HEK293T (cell line): ENCODE data around the gene ATAD3A.

Experiments
- CTCF ChIA-PET: fragments of 350-600 bp; formaldehyde crosslinking; extraction: SDS; loops from one replicate; lab custom pipeline; 2021; ENCODE audit warnings: antibody characterized with exemption, inconsistent platforms; lab: Yijun Ruan, JAX
- POLR2A ChIA-PET: fragments of 350-600 bp; formaldehyde crosslinking; extraction: SDS; loops from one replicate; lab custom pipeline; 2020; ENCODE audit warnings: antibody characterized with exemption, inconsistent platforms; lab: Yijun Ruan, JAX
- DNase-seq: peaks from one replicate; pipeline ENCODE4 v3.0.0; 2012; ENCODE audit warnings: mixed read lengths; ENCODE audit errors: extremely low spot score
- ARNT ChIP-seq: fragments of 450-650 bp; IDR thresholded peaks from 2 replicates; pipeline ENCODE4 v1.6.1; 2017; ENCODE audit warnings: mild to moderate bottlenecking
- BHLHE40 ChIP-seq: fragments of 450-650 bp; IDR thresholded peaks from 2 replicates; pipeline ENCODE4 v1.6.1; 2016; ENCODE audit warnings: mild to moderate bottlenecking, moderate library complexity, borderline replicate concordance
- CTBP1 ChIP-seq: fragments of 450-650 bp; IDR thresholded peaks from 2 replicates; pipeline ENCODE4 v1.6.1; 2016; ENCODE audit warnings: borderline replicate concordance
- ELF4 ChIP-seq: fragments of 450-650 bp; IDR thresholded peaks from 2 replicates; pipeline ENCODE4 v1.6.1; 2017; ENCODE audit warnings: antibody characterized with exemption
- FOXA1 ChIP-seq: fragments of 450-650 bp; IDR thresholded peaks from 2 replicates; pipeline ENCODE4 v1.6.1; 2016; ENCODE audit warnings: mild to moderate bottlenecking
- FOXK2 ChIP-seq: fragments of 450-650 bp; IDR thresholded peaks from 2 replicates; pipeline ENCODE4 v1.6.1; 2016; ENCODE audit warnings: mild to moderate bottlenecking
- FOXM1 ChIP-seq: fragments of 450-650 bp; IDR thresholded peaks from 2 replicates; pipeline ENCODE4 v1.6.1; 2017; ENCODE audit warnings: mild to moderate bottlenecking, borderline replicate concordance
- HDGF ChIP-seq: fragments of 450-650 bp; IDR thresholded peaks from 2 replicates; pipeline ENCODE4 v1.6.1; 2017; ENCODE audit warnings: antibody characterized with exemption, borderline replicate concordance
- L3MBTL2 ChIP-seq: fragments of 450-650 bp; conservative IDR thresholded peaks from 2 replicates; pipeline ENCODE4 v1.6.1; 2016; ENCODE audit warnings: mild to moderate bottlenecking
- LEF1 ChIP-seq: fragments of 450-650 bp; IDR thresholded peaks from 2 replicates; pipeline ENCODE4 v1.6.1; 2017; ENCODE audit warnings: mild to moderate bottlenecking, borderline replicate concordance
- NFRKB ChIP-seq: fragments of 450-650 bp; IDR thresholded peaks from 2 replicates; pipeline ENCODE4 v1.6.1; 2016; ENCODE audit warnings: mild to moderate bottlenecking, moderate library complexity
- PKNOX1 ChIP-seq: fragments of 450-650 bp; IDR thresholded peaks from 2 replicates; pipeline ENCODE4 v1.6.1; 2016
- SP1 ChIP-seq: fragments of 450-650 bp; IDR thresholded peaks from 2 replicates; pipeline ENCODE4 v1.6.1; 2017
- SUZ12 ChIP-seq: fragments of 450-650 bp; IDR thresholded peaks from 2 replicates; pipeline ENCODE4 v1.6.1; 2016; ENCODE audit warnings: mild to moderate bottlenecking
- TARDBP ChIP-seq: fragments of 450-650 bp; IDR thresholded peaks from 2 replicates; pipeline ENCODE4 v1.6.1; 2016
- ZNF384 ChIP-seq: fragments of 450-650 bp; IDR thresholded peaks from 2 replicates; pipeline ENCODE4 v1.6.1; 2016

Gene ATAD3A

GRCh38 chr1:1538334-1538733 lies 26.4 kb downstream of the ATAD3A start:
- CTCF ChIA-PET = no interaction called here
- no peak for DNase-seq
- POLR2A ChIA-PET = no interaction called here
- TF ChIP-seq BHLHE40 (no peak), ARNT (no peak), LEF1 (no peak), L3MBTL2 (no peak), PKNOX1 (no peak), CTBP1 (no peak), FOXK2 (no peak), SP1 (no peak), FOXA1 (no peak), SUZ12 (no peak), ELF4 (no peak), HDGF (no peak), ZNF384 (no peak), NFRKB (no peak)

DNA sequence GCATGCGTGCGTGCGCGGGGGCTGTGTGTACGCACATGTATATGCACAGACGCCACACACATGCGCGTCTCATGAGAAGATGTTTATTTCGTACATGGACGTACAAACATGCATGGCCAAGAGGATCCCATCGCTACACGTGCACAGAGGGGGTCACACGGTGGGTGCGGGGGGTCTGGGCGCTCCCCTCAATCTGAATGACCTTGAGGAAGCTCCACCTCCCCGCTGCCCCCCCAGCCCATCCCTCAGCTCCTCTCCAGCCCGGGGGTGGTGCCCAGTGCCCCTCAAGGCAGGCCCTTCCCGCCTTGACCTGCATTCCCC lies 27.0 kb downstream of the ATAD3A start:
- TF ChIP-seq ARNT = no peak
- TF ChIP-seq TARDBP = no peak
- POLR2A ChIA-PET = no interaction called here
- DNase-seq = no peak
- CTCF ChIA-PET = no interaction called here

- CTCF ChIA-PET = no interaction called here
- no peak for DNase-seq
- TF ChIP-seq ZNF384 = no peak
- TF ChIP-seq CTBP1 = no peak
- TF ChIP-seq BHLHE40 = no peak
- TF ChIP-seq ARNT = no peak
- no peak for TF ChIP-seq FOXA1
- TF ChIP-seq L3MBTL2 = no peak
- no peak for TF ChIP-seq LEF1
- TF ChIP-seq ELF4 = no peak
- no peak for TF ChIP-seq PKNOX1
- TF ChIP-seq SP1 = no peak
- no peak for TF ChIP-seq TARDBP
- no peak for TF ChIP-seq SUZ12
- no peak for TF ChIP-seq FOXK2
- TF ChIP-seq HDGF = no peak
- no peak for TF ChIP-seq FOXM1
- TF ChIP-seq NFRKB = no peak
- POLR2A ChIA-PET = no interaction called here
Measured at GRCh38 chr1:1539310-1540089, 27.5 kb downstream of the ATAD3A start.

DNA sequence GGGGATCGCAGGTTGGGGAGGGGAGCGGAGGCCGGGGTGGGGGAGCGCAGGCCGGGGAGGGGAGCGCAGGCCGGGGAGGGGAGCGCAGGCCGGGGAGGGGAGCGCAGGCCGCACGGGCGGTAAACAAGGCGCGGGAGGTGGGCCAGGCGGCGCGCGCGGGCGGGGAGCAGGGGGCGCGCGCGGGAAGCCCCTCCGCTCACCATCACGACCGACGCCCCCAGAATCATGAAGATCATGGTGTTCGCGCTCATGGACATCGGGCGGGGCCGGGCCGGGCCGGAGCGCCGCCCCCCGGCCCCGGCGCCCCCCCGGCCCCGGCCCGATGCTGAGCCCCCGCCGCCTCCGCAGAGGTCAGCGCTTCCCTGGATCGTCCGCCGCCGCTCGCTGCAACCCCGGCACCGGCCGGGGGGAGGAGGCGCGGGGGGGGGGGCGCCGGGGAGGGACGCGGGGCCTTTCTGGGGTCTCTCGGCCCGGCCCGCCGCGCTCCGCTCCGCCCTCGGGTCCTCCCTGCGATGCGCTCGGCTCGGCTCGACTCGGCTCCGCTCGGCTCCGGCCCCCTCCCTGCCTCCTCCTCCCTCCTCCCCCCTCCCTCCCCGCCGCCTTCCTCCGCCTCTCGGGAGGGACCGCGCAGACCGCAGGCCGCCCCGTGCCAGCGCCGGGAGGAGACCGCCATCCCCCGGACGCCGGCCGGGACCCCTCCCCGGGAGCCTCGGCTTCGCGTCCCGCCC lies 28.3 kb downstream of the ATAD3A start, which contains the start of gene TMEM240:
TSS of gene TMEM240 (minus strand) at position 535 of the 728 bp plus-strand sequence. CDS start at position 257, 278 bp downstream.
- ChIA-PET POLR2A (no interaction called here), CTCF (no interaction called here)
- TF ChIP-seq TARDBP (no peak), PKNOX1 (no peak), L3MBTL2 (no peak), ARNT (no peak), SUZ12 (no peak), NFRKB (no peak), ELF4 (no peak), LEF1 (no peak), ZNF384 (no peak), FOXM1 (no peak), FOXA1 (no peak), CTBP1 (no peak)
- DNase-seq = no peak

- CTCF ChIA-PET = no interaction called here
- no peak for DNase-seq
- TF ChIP-seq HDGF (no peak), FOXA1 (no peak), LEF1 (no peak), TARDBP (no peak), ELF4 (no peak), ARNT (no peak), SP1 (no peak), NFRKB (no peak), FOXM1 (no peak), FOXK2 (no peak), ZNF384 (no peak)
- POLR2A ChIA-PET = no interaction called here
Measured at GRCh38 chr1:1540818-1541628, 29.1 kb downstream of the ATAD3A start.
